Karpas-422 (cell line): ENCODE results near the gene ABL2. TPM values are rescaled to one million over a fixed set of nuclear protein-coding genes. Genes with fewer than 3 reads are reported as not detected.
"Not testable (repeated sequence)": the region's sequence is repeated elsewhere in the genome, so short reads cannot be mapped to it uniquely, and the experiment has no call there.

Experiments used
- DNase-seq: peaks from one replicate; pipeline ENCODE4 v3.0.0-alpha.2; 2015
- H2AFZ ChIP-seq: fragments of 200-600 bp; sonication (generic); 2 replicates; pipeline ENCODE4 v1.6.1; 2014; ENCODE audit warnings: antibody characterized with exemption, low read length, mixed read lengths
- H3K27ac ChIP-seq: fragments of 200-600 bp; sonication (generic); 2 replicates; pipeline ENCODE4 v1.5.1; 2014; ENCODE audit warnings: mild to moderate bottlenecking, low read length, moderate library complexity
- H3K27me3 ChIP-seq: fragments of 200-600 bp; sonication (generic); 2 replicates; pipeline ENCODE4 v1.6.1; 2014; ENCODE audit warnings: low read length, mixed read lengths
- H3K36me3 ChIP-seq: fragments of 200-600 bp; sonication (generic); 2 replicates; pipeline ENCODE4 v1.6.1; 2014; ENCODE audit warnings: low read length, mixed read lengths; ENCODE audit not compliant: insufficient read depth
- H3K4me1 ChIP-seq: fragments of 200-600 bp; sonication (generic); 2 replicates; pipeline ENCODE4 v1.6.1; 2014; ENCODE audit warnings: mild to moderate bottlenecking, low read length, mixed read lengths
- H3K4me2 ChIP-seq: fragments of 200-600 bp; sonication (generic); 2 replicates; pipeline ENCODE4 v1.6.1; 2014; ENCODE audit warnings: low read length, low read depth, mild to moderate bottlenecking; ENCODE audit not compliant: poor library complexity, severe bottlenecking
- H3K4me3 ChIP-seq: fragments of 200-600 bp; sonication (generic); 2 replicates; pipeline ENCODE4 v1.5.1; 2014; ENCODE audit warnings: mild to moderate bottlenecking, antibody characterized with exemption, low read length, mixed read lengths
- H3K79me2 ChIP-seq: fragments of 200-600 bp; sonication (generic); 2 replicates; pipeline ENCODE4 v1.6.1; 2014; ENCODE audit warnings: mild to moderate bottlenecking, low read length, mixed read lengths
- H3K9ac ChIP-seq: fragments of 200-600 bp; sonication (generic); 2 replicates; pipeline ENCODE4 v1.6.0; 2014; ENCODE audit warnings: low read length
- H3K9me2 ChIP-seq: fragments of 200-600 bp; sonication (generic), shearing (Covaris generic); replicated peaks from 2 replicates; pipeline ENCODE4 v1.6.0; 2014; ENCODE audit warnings: mild to moderate bottlenecking, low read length, moderate library complexity; ENCODE audit not compliant: insufficient read depth
- H3K9me3 ChIP-seq: fragments of 300-700, 200-600 bp; sonication (generic); 2 replicates; pipeline ENCODE4 v1.6.1; 2014; ENCODE audit warnings: low read length, mixed read lengths
- H4K20me1 ChIP-seq: fragments of 200-600 bp; sonication (generic); 2 replicates; pipeline ENCODE4 v1.6.1; 2014; ENCODE audit warnings: mild to moderate bottlenecking, antibody characterized with exemption, low read length, low read depth; ENCODE audit not compliant: insufficient read depth
- total RNA-seq: library from RNA; depleted of rRNA; stranded (reverse); fragments of >200 nt; shearing (Covaris generic); gene quantifications from 2 replicates; pipeline ENCODE4 v1.2.3, GENCODE V29; 2014; ENCODE audit warnings: low replicate concordance

The ABL2 gene
- total RNA-seq, 1 experiment from 2014 or later, result 14.3 TPM

DNA sequence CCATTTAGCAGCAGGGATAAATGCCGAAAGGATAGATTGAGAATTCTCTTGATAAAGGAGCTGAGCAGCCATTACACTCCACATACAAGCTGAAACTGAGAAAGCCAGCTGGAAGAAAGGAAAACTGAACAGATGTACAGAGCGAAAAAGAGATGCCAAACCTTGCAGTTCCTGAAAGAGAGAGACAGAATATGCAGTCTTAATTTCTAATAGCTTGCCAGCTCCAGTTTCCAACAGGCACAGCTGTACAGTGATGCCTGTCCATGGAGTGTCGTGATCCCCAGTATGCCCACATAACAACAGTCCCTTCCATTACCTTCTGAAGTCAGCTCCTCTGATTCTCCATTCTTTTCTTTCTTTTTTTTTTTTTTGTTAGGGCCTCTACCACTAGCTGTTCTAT, 22.7 kb downstream of the ABL2 start:
- no peaks in the 10 kb centered on the region for H3K9me2 ChIP-seq
- H3K27me3 ChIP-seq, result no peaks in the 10 kb centered on the region
- peaks cover 89% of the 10 kb centered on the region for H3K79me2 ChIP-seq
- H2AFZ ChIP-seq, result no peak overlapping the region
- H4K20me1 ChIP-seq, result no peaks in the 10 kb centered on the region
- H3K9ac ChIP-seq, result no peak overlapping the region
- DNase-seq, result no peak
- H3K27ac ChIP-seq, result no peak overlapping the region
- H3K9me3 ChIP-seq, result no peaks in the 10 kb centered on the region
- no peak overlapping the region for H3K4me3 ChIP-seq
- no peak overlapping the region for H3K4me2 ChIP-seq
- H3K4me1 ChIP-seq, result peaks cover 34% of the 10 kb centered on the region
- no peaks in the 10 kb centered on the region for H3K36me3 ChIP-seq

DNA sequence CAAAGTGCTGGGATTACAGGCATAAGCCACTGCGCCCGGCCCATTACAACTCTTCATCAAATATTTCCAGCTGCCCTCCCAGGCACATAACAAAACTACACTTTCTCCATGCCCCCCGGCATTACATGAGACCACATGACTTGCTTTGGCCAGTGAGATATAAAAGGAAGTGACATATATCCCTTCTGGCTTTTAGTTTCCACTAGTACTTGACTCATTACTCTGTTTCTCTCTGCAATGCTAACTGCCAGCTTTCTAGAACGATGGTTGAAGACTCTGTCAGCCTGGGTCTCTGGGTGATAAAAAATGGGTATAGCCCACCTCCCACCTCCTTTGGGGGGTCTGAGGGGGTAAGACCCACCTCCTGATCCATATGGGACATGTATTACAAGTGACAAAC, 24.2 kb downstream of the ABL2 start:
- H3K9ac ChIP-seq, result no peak overlapping the region
- H3K9me3 ChIP-seq, result no peaks in the 10 kb centered on the region
- H3K79me2 ChIP-seq, result peaks cover 94% of the 10 kb centered on the region
- H3K36me3 ChIP-seq, result no peaks in the 10 kb centered on the region
- no peak for DNase-seq
- H3K27me3 ChIP-seq, result no peaks in the 10 kb centered on the region
- no peak overlapping the region for H2AFZ ChIP-seq
- H4K20me1 ChIP-seq, result no peaks in the 10 kb centered on the region
- H3K4me2 ChIP-seq, result no peak overlapping the region
- H3K27ac ChIP-seq, result peak overlapping the region; percentile 21; the same call in 1 of the 2 replicates
- peaks cover 34% of the 10 kb centered on the region for H3K4me1 ChIP-seq
- no peaks in the 10 kb centered on the region for H3K9me2 ChIP-seq
- H3K4me3 ChIP-seq, result no peak overlapping the region

DNA sequence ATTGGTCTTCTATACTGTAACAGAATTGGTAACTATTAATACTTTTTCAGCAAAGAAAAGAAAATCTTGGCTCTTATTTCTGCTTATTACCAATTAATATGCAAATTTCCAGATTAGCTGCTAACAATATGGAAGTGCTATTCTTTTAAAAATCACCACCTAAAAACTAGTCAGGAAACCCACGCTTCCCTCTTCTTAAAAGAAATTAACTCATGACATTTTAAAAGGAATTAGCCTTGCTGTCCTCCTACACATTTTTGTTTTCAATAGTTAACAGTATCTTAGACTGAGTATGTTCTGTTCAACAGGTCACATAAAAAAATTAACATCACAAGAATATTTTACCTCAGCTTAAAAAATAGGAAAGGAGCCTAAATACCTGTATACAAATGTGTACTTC, 27.3 kb downstream of the ABL2 start:
- Histone ChIP-seq H3K9me3 (no peaks in the 10 kb centered on the region), H3K27ac (no peak overlapping the region; the same call in 1 of the 2 replicates), H2AFZ (no peak overlapping the region), H4K20me1 (no peaks in the 10 kb centered on the region), H3K9me2 (no peaks in the 10 kb centered on the region), H3K4me1 (peaks cover 33% of the 10 kb centered on the region), H3K79me2 (peaks cover 85% of the 10 kb centered on the region), H3K27me3 (no peaks in the 10 kb centered on the region), H3K9ac (no peak overlapping the region), H3K4me2 (no peak overlapping the region), H3K36me3 (no peaks in the 10 kb centered on the region), H3K4me3 (no peak overlapping the region)
- DNase-seq, result no peak

DNA sequence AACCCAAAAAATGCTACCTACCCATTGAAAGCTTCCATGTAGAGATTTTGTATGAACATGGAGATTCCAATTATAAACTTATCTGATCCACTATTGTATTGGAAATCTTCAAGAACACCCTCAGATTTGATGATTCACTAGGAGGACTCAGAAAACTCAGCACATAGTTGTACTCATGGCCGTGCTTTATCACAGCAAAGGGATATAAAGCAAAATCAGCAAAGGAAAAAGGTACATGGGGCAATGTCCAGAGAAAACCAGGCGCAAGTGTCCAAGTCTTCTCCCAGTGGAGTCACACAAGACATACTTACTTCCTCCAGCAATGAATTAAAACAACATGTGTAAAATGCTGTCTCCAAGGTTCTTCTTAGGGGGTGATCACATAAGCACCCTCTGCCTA, 28.9 kb downstream of the ABL2 start:
- Histone ChIP-seq H3K9ac (no peak overlapping the region), H3K9me3 (no peaks in the 10 kb centered on the region), H3K4me2 (no peak overlapping the region), H3K27me3 (no peaks in the 10 kb centered on the region), H3K9me2 (no peaks in the 10 kb centered on the region), H3K27ac (no peak overlapping the region), H2AFZ (no peak overlapping the region), H3K4me3 (no peak overlapping the region), H4K20me1 (no peaks in the 10 kb centered on the region), H3K4me1 (peaks cover 20% of the 10 kb centered on the region), H3K36me3 (no peaks in the 10 kb centered on the region), H3K79me2 (peaks cover 84% of the 10 kb centered on the region)
- DNase-seq, result no peak

DNA sequence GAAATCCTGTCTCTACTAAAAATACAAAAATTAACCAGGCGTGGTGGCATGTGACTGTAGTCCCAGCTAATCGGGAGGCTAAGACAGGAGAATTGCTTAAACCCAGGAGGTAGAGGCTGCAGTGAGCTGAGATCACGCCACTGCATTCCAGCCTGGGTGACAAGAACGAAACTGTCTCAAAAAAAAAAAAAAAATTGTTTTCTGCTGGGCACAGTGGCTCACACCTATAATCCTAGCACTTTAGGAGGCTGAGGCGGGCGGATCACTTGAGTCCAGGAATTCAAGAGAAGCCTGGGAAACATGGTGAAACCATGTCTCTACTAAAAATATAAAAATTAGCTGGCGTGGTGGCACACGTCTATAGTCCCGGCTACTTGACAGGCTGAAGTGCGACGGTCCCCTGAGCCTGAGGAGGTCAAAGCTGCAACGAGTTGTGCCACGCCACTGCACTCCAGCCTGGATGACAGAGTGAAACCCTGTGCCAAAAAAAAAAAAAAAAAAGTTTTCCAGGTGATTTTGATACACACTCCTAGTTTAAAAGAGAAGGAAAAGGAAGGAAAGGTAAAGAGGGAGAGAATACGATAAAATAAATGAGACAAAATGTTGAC, 31.7 kb downstream of the ABL2 start:
- Histone ChIP-seq H3K9me2 (no peaks in the 10 kb centered on the region), H3K4me3 (no peak overlapping the region), H3K9ac (no peak overlapping the region), H3K27me3 (no peaks in the 10 kb centered on the region), H2AFZ (no peak overlapping the region), H3K79me2 (peaks cover 84% of the 10 kb centered on the region), H3K9me3 (no peaks in the 10 kb centered on the region), H3K4me1 (peaks cover 15% of the 10 kb centered on the region), H3K36me3 (no peaks in the 10 kb centered on the region), H3K27ac (no peak overlapping the region), H4K20me1 (no peaks in the 10 kb centered on the region), H3K4me2 (no peak overlapping the region)
- DNase-seq, result no peak

DNA sequence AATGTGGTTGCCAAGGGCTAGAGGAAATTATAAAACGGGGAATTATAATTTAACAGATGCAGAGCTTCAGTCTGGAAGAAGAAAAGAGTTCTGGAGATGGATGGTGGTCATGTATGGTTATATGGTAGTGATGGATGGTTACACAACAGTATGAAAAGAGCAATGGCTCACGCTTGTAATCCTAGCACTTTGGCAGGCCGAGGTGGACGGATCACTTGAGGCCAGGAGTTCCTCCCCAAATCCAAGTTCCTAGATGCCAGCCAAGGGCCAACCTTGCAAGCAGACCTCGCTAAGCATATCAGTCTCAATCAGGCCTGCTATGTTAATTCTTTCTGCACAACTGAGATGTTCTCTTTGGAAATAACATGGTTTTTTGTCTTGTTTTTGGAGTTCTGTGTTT, 33.6 kb downstream of the ABL2 start:
- not testable (repeated sequence) for H3K4me3 ChIP-seq, H3K4me2 ChIP-seq, H3K9me2 ChIP-seq

DNA sequence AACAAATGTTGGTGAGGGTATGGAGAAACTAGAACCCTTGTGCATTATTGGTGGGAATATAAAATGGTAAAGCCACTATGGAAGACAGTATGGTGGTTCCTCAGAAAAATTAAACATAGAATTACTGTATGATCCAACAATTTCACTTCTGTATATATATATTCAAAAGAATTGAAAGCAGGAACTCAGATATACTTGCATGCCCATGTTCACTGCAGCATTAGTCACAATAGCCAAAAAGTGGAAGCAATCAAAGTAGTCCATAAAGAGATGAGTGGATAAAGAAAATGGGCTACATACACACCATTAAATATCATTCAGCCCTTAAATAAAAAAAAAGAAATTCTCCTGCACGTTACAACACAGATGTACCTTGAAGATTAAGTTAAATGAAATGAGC, 34.1 kb downstream of the ABL2 start:
- H3K27ac ChIP-seq, result 0 out of 2 replicates have a peak overlapping the region, but pooled peaks have one; percentile 9
- H3K9ac ChIP-seq, result no peak overlapping the region
- H2AFZ ChIP-seq, result no peak overlapping the region
- H3K9me2 ChIP-seq, result no peaks in the 10 kb centered on the region
- H4K20me1 ChIP-seq, result no peaks in the 10 kb centered on the region; the same call in 1 of the 2 replicates
- peaks cover 7% of the 10 kb centered on the region for H3K4me1 ChIP-seq
- DNase-seq, result peak; percentile 21
- H3K79me2 ChIP-seq, result peaks cover 83% of the 10 kb centered on the region
- H3K4me3 ChIP-seq, result no peak overlapping the region
- H3K4me2 ChIP-seq, result no peak overlapping the region
- no peaks in the 10 kb centered on the region for H3K27me3 ChIP-seq
- no peaks in the 10 kb centered on the region for H3K9me3 ChIP-seq
- no peaks in the 10 kb centered on the region for H3K36me3 ChIP-seq

More for the DNA sequence above, 33.6 kb downstream of the ABL2 start:
- not testable (repeated sequence) for H3K4me1 ChIP-seq, H3K9me3 ChIP-seq, H2AFZ ChIP-seq, H3K27me3 ChIP-seq, H3K9ac ChIP-seq, H4K20me1 ChIP-seq, H3K36me3 ChIP-seq
- Histone ChIP-seq H3K79me2 (peaks cover 83% of the 10 kb centered on the region), H3K27ac (0 out of 2 replicates have a peak overlapping the region, but pooled peaks have one; percentile 9)
- DNase-seq, result peak; percentile 17

DNA sequence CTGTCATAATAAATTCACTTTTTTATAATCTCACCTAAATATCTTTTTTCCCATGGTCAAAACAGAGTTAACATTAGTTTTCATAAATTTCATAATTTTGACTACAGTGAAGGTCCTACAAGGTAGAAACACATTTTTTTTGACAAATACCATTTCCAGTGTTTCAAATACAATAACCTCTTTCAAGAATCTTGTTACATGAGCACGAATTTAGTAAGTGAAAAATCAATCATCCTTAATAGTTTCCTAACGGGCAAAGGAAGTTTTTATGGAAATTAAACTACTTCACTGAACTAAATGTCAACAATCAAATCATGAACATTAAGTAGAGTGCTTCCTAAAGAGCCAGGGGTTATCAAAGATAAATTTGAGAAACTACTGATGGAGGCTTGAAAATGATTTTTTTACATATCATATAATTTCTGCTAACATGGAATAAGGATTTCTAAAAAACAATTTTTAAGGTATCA, 35.4 kb downstream of the ABL2 start:
- no peaks in the 10 kb centered on the region for H3K9me3 ChIP-seq
- H3K4me2 ChIP-seq, result no peak overlapping the region
- H3K4me1 ChIP-seq, result peaks cover 7% of the 10 kb centered on the region
- H3K9me2 ChIP-seq, result no peaks in the 10 kb centered on the region
- no peaks in the 10 kb centered on the region for H3K36me3 ChIP-seq
- no peak overlapping the region for H2AFZ ChIP-seq
- peaks cover 84% of the 10 kb centered on the region for H3K79me2 ChIP-seq
- H3K27me3 ChIP-seq, result no peaks in the 10 kb centered on the region
- no peak for DNase-seq
- no peak overlapping the region for H3K9ac ChIP-seq
- H3K4me3 ChIP-seq, result no peak overlapping the region
- no peak overlapping the region for H3K27ac ChIP-seq
- H4K20me1 ChIP-seq, result no peaks in the 10 kb centered on the region; the same call in 1 of the 2 replicates
